CD4-positive, alpha-beta T cell treated with Interleukin-6 for 4 hours (primary cell): Measurements from ENCODE around the gene LRRFIP1.
A peak's percentile ranks its signal among the peaks of the same experiment; 100 is the strongest.
"Not testable (repeated sequence)": the region's sequence is repeated elsewhere in the genome, so short reads cannot be mapped to it uniquely, and the experiment has no call there.

Experiments
- DNase-seq: peaks from one replicate; pipeline ENCODE4 v3.0.0-alpha.2; 2020; ENCODE audit warnings: mixed read lengths

Gene LRRFIP1

GRCh38 chr2:237754182-237754581 lies 126.8 kb downstream of the LRRFIP1 start:
- no peak for DNase-seq

DNA sequence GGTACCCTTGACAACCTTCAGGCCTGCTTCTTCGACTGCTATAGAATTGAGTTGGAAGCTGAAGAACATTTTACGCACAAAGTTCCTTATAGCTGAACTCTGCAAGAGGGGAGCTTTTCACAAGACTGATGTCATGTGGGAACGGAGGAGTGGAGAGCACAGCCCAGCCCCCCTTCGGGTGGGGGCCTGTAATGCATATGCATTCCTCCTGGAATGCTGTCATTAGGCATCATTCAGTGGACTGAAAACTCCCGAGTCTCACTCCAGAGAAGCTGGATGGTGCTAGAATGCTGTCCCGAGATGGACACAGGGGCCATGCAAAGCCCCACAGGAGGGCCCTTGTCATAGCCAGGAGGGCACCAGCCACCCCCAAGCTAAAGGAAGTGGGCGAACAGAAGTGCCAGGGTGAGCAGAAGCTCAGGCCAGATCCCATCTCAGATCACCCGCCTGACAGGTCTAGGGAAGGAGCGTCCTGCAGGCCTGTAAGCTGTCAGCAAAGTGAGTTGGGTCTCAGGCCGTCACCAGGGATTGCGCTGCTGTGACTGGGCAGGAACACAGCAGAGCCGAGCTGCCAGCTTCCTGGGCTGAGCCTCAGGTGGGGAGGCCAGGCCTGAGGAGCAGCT lies 127.3 kb downstream of the LRRFIP1 start:
- DNase-seq = no peak

DNA sequence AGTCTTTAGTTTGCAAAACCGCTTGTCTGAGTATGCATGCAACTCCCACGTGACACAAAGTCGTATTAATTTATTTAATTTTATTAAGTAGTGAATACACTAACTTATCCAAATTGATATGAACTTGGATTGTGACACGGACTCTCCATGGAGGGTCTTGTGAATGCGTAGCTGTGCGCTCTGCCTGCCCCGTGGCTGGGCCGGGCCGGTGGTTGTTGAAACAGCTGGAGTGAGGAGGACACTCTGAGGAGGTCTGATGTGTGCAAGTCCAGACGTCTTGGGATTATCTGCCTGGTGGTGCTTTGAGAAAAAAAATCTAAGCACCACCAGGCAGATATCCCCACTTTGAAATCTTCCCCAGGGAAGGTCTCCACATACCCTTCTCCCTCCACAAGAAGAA lies 130.2 kb downstream of the LRRFIP1 start:
- DNase-seq = no peak

DNA sequence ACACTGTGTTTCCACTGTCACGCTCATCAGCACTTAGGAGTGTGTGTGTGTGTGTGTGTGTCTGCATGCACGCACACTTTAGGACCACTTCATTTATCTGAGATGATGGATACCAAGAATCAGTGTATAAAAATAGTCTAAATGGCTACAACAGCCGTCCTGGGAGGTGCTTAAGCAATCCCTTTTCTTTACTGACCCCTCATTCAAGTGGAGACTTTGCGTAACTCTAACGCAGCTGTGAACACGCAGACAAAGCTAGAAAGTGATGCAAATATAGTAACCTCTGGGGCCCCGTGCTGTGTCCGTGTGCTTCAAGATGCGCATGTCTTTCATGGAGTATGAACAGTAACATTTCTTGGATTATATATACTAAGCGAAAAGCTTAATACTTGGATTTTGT lies 130.8 kb downstream of the LRRFIP1 start:
- DNase-seq = no peak

- DNase-seq = no peak
These were observed 131.8 kb downstream of the LRRFIP1 start for GRCh38 chr2:237759176-237759575.

GRCh38 chr2:237760506-237761502 lies 133.4 kb downstream of the LRRFIP1 start:
- DNase-seq = no peak

DNA sequence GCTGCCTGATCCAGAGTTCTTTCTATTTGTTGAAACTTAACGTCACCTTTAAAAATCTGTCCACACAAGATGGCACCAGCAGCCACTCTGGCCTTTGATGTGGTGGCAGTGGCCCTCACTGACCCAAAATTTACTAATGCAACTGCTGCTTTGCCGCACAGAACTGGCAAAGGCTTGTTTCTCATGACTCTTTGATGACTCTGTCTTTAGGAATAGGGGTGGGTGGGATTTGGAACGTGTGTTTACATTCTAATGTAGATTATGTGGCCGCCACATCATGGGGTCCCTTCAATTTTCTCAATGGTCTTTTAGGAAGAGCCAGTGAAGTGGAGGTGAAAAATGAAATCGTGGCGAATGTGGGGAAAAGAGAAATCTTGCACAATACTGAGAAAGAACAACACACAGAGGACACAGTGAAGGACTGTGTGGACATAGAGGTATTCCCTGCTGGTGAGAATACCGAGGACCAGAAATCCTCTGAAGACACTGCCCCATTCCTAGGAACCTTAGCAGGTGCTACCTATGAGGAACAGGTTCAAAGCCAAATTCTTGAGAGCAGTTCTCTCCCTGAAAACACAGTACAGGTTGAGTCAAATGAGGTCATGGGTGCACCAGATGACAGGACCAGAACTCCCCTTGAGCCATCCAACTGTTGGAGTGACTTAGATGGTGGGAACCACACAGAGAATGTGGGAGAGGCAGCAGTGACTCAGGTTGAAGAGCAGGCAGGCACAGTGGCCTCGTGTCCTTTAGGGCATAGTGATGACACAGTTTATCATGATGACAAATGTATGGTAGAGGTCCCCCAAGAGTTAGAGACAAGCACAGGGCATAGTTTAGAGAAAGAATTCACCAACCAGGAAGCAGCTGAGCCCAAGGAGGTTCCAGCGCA lies 135.2 kb downstream of the LRRFIP1 start:
- not testable (repeated sequence) for DNase-seq

GRCh38 chr2:237763812-237764211 lies 136.4 kb downstream of the LRRFIP1 start:
- no peak for DNase-seq

GRCh38 chr2:237765122-237765521 lies 137.7 kb downstream of the LRRFIP1 start:
- not testable (repeated sequence) for DNase-seq

DNA sequence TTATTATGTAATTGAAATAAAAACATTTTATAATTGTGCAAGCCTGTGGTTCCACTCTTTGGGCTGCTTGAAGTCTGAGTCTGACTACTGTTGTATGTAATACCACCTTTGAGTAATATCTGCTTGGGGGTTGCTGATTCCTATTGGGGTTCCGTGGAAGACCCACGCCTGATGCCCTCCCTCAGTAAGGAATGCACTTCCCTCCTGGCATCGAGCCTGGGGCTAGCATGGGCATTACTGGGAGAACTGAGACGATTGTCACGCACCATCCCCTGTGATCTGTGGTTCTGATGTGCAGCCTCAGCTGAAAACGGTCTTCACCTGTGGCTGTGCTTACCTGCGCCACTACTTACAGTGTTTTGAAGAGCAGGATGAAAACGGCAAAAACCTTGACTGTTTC lies 138.5 kb downstream of the LRRFIP1 start:
- no peak for DNase-seq

- no peak for DNase-seq
These were observed 139.0 kb downstream of the LRRFIP1 start for GRCh38 chr2:237766340-237766739.

- DNase-seq = no peak
These were observed 145.1 kb downstream of the LRRFIP1 start for GRCh38 chr2:237772513-237772912.

GRCh38 chr2:237773826-237774225 lies 146.4 kb downstream of the LRRFIP1 start:
- DNase-seq = no peak

GRCh38 chr2:237774811-237775553 lies 147.6 kb downstream of the LRRFIP1 start:
- DNase-seq = peak; percentile 36

DNA sequence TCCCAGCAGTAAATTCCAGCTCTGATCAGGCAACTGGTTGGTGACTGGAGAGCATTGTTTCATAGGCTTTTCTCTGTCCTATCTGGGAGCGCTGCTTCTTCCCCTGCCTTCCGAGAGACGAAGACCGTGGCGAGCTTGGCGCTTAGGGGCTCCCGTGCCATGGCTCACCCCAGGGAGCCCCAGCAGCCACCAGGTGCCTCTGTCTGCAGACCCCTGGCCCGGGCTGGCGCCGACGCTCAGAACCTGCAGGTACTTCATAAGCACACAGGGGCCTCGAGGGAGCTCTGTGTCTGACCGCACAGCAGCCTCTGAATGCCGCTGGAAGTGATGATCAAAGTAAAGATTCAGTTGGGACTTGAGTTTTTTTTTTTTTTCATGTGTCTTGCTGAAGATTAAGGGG lies 152.1 kb downstream of the LRRFIP1 start:
- no peak for DNase-seq

DNA sequence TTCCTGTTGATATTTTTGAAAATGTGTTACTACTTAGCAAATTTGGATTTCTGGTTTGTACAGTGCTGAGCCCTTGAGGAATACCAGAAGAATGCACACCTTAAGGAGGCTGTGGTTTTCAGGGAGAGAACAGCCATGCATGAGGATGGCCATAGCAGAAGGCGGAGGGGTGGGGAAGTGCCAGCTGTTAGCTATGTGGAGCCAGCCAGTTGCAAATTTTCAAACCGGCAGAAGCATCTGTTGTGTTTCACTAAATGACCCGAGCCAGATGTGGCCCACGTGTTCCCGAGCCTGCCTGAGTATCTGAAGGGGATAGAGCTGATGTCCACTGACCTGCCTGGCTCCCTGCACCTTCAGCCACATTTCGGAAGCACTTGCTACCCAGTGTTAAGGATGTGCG lies 154.8 kb downstream of the LRRFIP1 start:
- DNase-seq = no peak

GRCh38 chr2:237783678-237784077 lies 156.3 kb downstream of the LRRFIP1 start:
- not testable (repeated sequence) for DNase-seq

- no peak for DNase-seq
These were observed 159.5 kb downstream of the LRRFIP1 start for GRCh38 chr2:237786936-237787335.

- no peak for DNase-seq
These were observed 163.0 kb downstream of the LRRFIP1 start for GRCh38 chr2:237790353-237790752.

GRCh38 chr2:237791977-237792727 lies 164.8 kb downstream of the LRRFIP1 start:
- no peak for DNase-seq

DNA sequence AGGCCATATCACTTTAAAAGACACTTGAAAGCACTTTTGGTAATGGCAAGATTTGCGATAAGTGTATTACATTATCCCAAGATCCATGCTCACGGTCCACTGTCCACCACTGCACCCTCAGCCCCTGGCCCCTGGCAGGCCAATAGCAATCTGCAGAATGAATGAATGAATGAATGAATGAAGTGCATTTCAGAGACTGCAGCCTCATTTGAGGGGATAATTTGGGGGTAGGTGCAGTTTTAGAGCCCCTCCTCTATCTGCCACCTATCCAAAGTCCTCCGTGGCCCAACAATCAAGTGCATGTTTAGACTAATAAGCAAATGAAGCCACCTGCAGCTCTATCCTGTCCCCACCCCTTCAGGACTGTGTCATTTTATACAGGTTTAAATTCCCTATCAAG lies 169.9 kb downstream of the LRRFIP1 start:
- DNase-seq = no peak
